ENCODE results near the gene TNFRSF17.
"Not testable (repeated sequence)": the region's sequence is repeated elsewhere in the genome, so short reads cannot be mapped to it uniquely, and the experiment has no call there.

Gene TNFRSF17

GRCh38 chr16:11949527-11949926 lies 15.5 kb upstream of the TNFRSF17 start:
- Histone ChIP-seq H3K9me2 (replicated peaks; ENCODE audit: low read depth, low read length) (no peaks in the 10 kb centered on the region), H3K27me3 (ENCODE audit: insufficient read depth, low read length, poor library complexity, severe bottlenecking) (no peaks in the 10 kb centered on the region), H3K79me2 (ENCODE audit: insufficient read depth, low read length) (no peaks in the 10 kb centered on the region), H4K20me1 (ENCODE audit: insufficient read depth, low read length, poor library complexity, severe bottlenecking) (no peaks in the 10 kb centered on the region), H3K4me1 (ENCODE audit: insufficient read depth, low read length, poor library complexity, severe bottlenecking) (no peaks in the 10 kb centered on the region), H2AFZ (ENCODE audit: low read length) (no peak overlapping the region), H3K4me2 (ENCODE audit: low read depth, low read length, poor library complexity, severe bottlenecking) (no peak overlapping the region), H3K9me3 (ENCODE audit: insufficient read depth, low read depth, low read length) (no peaks in the 10 kb centered on the region), H3F3A (ENCODE audit: low read depth) (no peaks in the 10 kb centered on the region), H3K4me3 (ENCODE audit: low read length, poor library complexity, severe bottlenecking) (no peak overlapping the region), H3K36me3 (ENCODE audit: insufficient read depth, low read length) (no peaks in the 10 kb centered on the region), H3K9ac (ENCODE audit: low read depth, low read length, poor library complexity, severe bottlenecking) (no peak overlapping the region)
- TF ChIP-seq EZH2phosphoT487 (IDR thresholded peaks at IDR 0.05; ENCODE audit: borderline replicate concordance) (no peak), CTCF (conservative IDR thresholded peaks at IDR 0.05; ENCODE audit: low read length) (peak; percentile 44)

- no peak for TF ChIP-seq CTCF (conservative IDR thresholded peaks at IDR 0.05; ENCODE audit: low read length)
- TF ChIP-seq EZH2phosphoT487 (IDR thresholded peaks at IDR 0.05; ENCODE audit: borderline replicate concordance): no peak
- Histone ChIP-seq H4K20me1 (ENCODE audit: insufficient read depth, low read length, poor library complexity, severe bottlenecking) (no peaks in the 10 kb centered on the region), H3K79me2 (ENCODE audit: insufficient read depth, low read length) (no peaks in the 10 kb centered on the region), H3K27me3 (ENCODE audit: insufficient read depth, low read length, poor library complexity, severe bottlenecking) (no peaks in the 10 kb centered on the region), H3K36me3 (ENCODE audit: insufficient read depth, low read length) (no peaks in the 10 kb centered on the region), H3K4me2 (ENCODE audit: low read depth, low read length, poor library complexity, severe bottlenecking) (no peak overlapping the region), H3F3A (ENCODE audit: low read depth) (no peaks in the 10 kb centered on the region), H3K9me3 (ENCODE audit: insufficient read depth, low read depth, low read length) (no peaks in the 10 kb centered on the region), H3K9me2 (replicated peaks; ENCODE audit: low read depth, low read length) (no peaks in the 10 kb centered on the region), H3K9ac (ENCODE audit: low read depth, low read length, poor library complexity, severe bottlenecking) (no peak overlapping the region), H3K4me1 (ENCODE audit: insufficient read depth, low read length, poor library complexity, severe bottlenecking) (no peaks in the 10 kb centered on the region), H3K4me3 (ENCODE audit: low read length, poor library complexity, severe bottlenecking) (no peak overlapping the region), H2AFZ (ENCODE audit: low read length) (no peak overlapping the region)
Measured at GRCh38 chr16:11950388-11950787, 14.6 kb upstream of the TNFRSF17 start.

- H2AFZ ChIP-seq (ENCODE audit: low read length); H3K9ac ChIP-seq (ENCODE audit: low read depth, low read length, poor library complexity, severe bottlenecking); H3K36me3 ChIP-seq (ENCODE audit: insufficient read depth, low read length); H3K4me1 ChIP-seq (ENCODE audit: insufficient read depth, low read length, poor library complexity, severe bottlenecking); H3K79me2 ChIP-seq (ENCODE audit: insufficient read depth, low read length); H3K4me2 ChIP-seq (ENCODE audit: low read depth, low read length, poor library complexity, severe bottlenecking); H4K20me1 ChIP-seq (ENCODE audit: insufficient read depth, low read length, poor library complexity, severe bottlenecking); H3K9me2 ChIP-seq (replicated peaks; ENCODE audit: low read depth, low read length); H3F3A ChIP-seq (ENCODE audit: low read depth); H3K4me3 ChIP-seq (ENCODE audit: low read length, poor library complexity, severe bottlenecking); H3K9me3 ChIP-seq (ENCODE audit: insufficient read depth, low read depth, low read length); H3K27me3 ChIP-seq (ENCODE audit: insufficient read depth, low read length, poor library complexity, severe bottlenecking): not testable (repeated sequence)
Measured at GRCh38 chr16:11953576-11953975, 11.4 kb upstream of the TNFRSF17 start.

- H3K4me3 ChIP-seq (ENCODE audit: low read length, poor library complexity, severe bottlenecking): no peak overlapping the region
- no peaks in the 10 kb centered on the region for H4K20me1 ChIP-seq (ENCODE audit: insufficient read depth, low read length, poor library complexity, severe bottlenecking)
- H3K79me2 ChIP-seq (ENCODE audit: insufficient read depth, low read length): no peaks in the 10 kb centered on the region
- no peaks in the 10 kb centered on the region for H3K27me3 ChIP-seq (ENCODE audit: insufficient read depth, low read length, poor library complexity, severe bottlenecking)
- no peak overlapping the region for H3K4me2 ChIP-seq (ENCODE audit: low read depth, low read length, poor library complexity, severe bottlenecking)
- no peaks in the 10 kb centered on the region for H3K9me2 ChIP-seq (replicated peaks; ENCODE audit: low read depth, low read length)
- no peaks in the 10 kb centered on the region for H3K36me3 ChIP-seq (ENCODE audit: insufficient read depth, low read length)
- H3K9me3 ChIP-seq (ENCODE audit: insufficient read depth, low read depth, low read length): no peaks in the 10 kb centered on the region
- H3K9ac ChIP-seq (ENCODE audit: low read depth, low read length, poor library complexity, severe bottlenecking): no peak overlapping the region
- no peaks in the 10 kb centered on the region for H3K4me1 ChIP-seq (ENCODE audit: insufficient read depth, low read length, poor library complexity, severe bottlenecking)
- TF ChIP-seq EZH2phosphoT487 (IDR thresholded peaks at IDR 0.05; ENCODE audit: borderline replicate concordance) (no peak), CTCF (conservative IDR thresholded peaks at IDR 0.05; ENCODE audit: low read length) (no peak)
- H2AFZ ChIP-seq (ENCODE audit: low read length): no peak overlapping the region
- no peaks in the 10 kb centered on the region for H3F3A ChIP-seq (ENCODE audit: low read depth)
Measured at GRCh38 chr16:11955713-11956123, 9.3 kb upstream of the TNFRSF17 start.
